ENCODE data around the gene COMMD6. TPM values are rescaled to one million over a fixed set of nuclear protein-coding genes. Genes with fewer than 3 reads are reported as not detected.
"Not testable (repeated sequence)": the region's sequence is repeated elsewhere in the genome, so short reads cannot be mapped to it uniquely, and the experiment has no call there.

Gene COMMD6
- 100 to 1,000 TPM; 250 to 303 (median 281) TPM for polyA plus RNA-seq (ENCODE audit: insufficient read depth in 1 of 5, insufficient read length in 5 of 5, low replicate concordance in 1 of 5)
- long read RNA-seq, donor 1, transcript COMMD6-210 (2 exons, 595 nt): major isoform, 40 of 400 reads
- long read RNA-seq, donor 1, partial matches to known transcripts: 42 of 400 reads
- long read RNA-seq, donor 1, other reads (novel, unspliced or antisense): 318 of 400 reads
- long read RNA-seq, donor 2, transcript COMMD6-210 (2 exons, 595 nt): major isoform, 9 of 191 reads
- long read RNA-seq, donor 2, partial matches to known transcripts: 20 of 191 reads
- long read RNA-seq, donor 2, other reads (novel, unspliced or antisense): 162 of 191 reads
- long read RNA-seq, donor 3, transcript COMMD6-210 (2 exons, 595 nt): major isoform, 22 of 264 reads
- long read RNA-seq, donor 3, partial matches to known transcripts: 226 of 264 reads
- long read RNA-seq, donor 3, other reads (novel, unspliced or antisense): 16 of 264 reads
- long read RNA-seq, donor 4, transcript COMMD6-210 (2 exons, 595 nt): major isoform, 28 of 205 reads
- long read RNA-seq, donor 4, partial matches to known transcripts: 41 of 205 reads
- long read RNA-seq, donor 4, other reads (novel, unspliced or antisense): 135 of 205 reads
- long read RNA-seq, donor 5, transcript COMMD6-210 (2 exons, 595 nt): major isoform, 30 of 795 reads
- long read RNA-seq, donor 5, partial matches to known transcripts: 369 of 795 reads
- long read RNA-seq, donor 5, other reads (novel, unspliced or antisense): 395 of 795 reads
- long read RNA-seq, donor 6, transcript COMMD6-210 (2 exons, 595 nt): major isoform, 25 of 308 reads
- long read RNA-seq, donor 6, partial matches to known transcripts: 21 of 308 reads
- long read RNA-seq, donor 6, other reads (novel, unspliced or antisense): 262 of 308 reads
- long read RNA-seq, donor 7, transcript COMMD6-210 (2 exons, 595 nt): major isoform, 18 of 319 reads
- long read RNA-seq, donor 7, partial matches to known transcripts: 70 of 319 reads
- long read RNA-seq, donor 7, other reads (novel, unspliced or antisense): 230 of 319 reads
- long read RNA-seq, donor 8, transcript COMMD6-210 (2 exons, 595 nt): major isoform, 14 of 132 reads
- long read RNA-seq, donor 8, partial matches to known transcripts: 26 of 132 reads
- long read RNA-seq, donor 8, other reads (novel, unspliced or antisense): 92 of 132 reads

DNA sequence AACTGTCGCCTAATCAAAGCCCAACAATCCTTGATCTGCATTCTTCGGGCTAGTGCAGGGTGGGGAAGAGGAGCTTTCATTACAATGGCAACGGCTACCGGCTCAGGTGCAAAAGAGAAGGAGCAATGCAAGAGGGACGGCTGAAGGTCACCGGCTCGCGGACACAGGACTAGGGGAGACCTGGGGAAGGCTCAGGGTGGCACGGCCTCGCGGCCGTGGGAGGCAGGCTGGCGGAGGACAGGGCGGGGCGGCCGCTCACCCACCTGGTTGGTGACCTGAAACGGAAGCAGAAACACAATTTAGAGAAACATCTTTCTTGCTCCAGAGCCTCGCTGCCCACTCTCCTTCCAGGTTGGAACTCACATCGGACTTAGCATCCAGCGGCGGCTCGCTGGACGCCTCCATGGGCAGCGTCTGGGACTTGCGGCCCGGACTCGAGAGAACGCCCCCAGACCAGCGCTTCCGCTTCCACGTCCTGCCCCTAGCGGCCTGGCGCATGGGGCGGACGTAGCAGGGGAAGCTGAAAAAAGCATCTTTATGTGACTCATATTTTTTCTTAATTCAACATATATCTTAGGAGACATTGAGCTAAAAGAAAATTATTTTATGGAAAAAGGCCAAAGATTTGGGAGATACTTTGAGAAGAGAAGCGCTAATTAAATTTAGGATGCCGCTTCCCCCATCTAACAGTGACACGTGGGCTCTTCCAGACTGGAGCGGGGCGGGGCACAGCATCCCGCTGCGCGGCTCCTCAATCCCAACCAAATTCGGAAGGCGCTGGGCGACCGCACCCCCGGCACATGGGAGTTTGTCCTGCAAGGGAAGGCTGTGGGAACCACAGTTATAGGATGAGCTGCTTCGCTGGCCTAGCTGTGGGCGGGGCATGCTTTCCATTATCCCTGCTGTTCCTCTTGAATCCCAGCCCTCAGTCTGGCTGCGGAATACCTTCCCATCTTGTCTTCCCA lies at the start of gene COMMD6:
Gene COMMD6 (minus strand): TSS at position 441 of the 965 bp plus-strand sequence. CDS start 36 bp downstream, at position 405.
- peak; percentile 76 to 77 for DNase-seq

DNA sequence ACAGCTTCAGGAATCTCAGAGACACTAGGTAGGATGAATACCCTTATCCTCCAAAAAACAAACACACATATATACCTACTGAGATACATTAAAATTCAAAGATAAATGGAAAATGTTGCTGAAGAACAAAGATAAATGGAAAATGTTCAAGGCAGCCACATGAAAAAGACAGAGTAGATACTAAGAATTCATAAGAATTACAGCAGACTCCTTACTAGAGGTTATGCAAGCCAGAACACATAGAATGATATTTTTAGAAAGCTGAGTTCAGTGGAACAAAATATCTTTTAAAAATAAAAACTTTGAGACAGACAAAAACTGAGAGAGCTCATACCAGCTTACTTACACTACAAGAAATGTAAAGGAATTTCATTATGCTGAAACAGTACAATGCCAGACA lies 47.5 kb upstream of the COMMD6 start:
- no peak for DNase-seq

DNA sequence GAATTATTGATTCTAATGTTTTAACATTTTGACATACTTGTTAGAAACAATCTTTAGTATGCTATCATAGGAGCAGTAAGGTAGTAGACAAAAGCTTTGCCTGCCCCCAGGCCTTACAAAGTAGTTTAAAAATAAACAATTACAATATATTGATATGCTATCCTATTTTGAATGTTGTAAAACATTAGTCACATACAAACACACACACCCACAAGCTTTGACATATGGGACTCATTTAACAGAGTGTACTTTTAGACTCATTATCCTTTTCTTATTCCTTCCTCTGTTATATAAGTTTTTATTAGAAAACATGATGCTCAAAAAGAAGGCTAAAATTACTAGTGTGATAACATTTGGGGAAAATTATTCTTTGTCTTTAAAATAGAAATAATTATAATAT lies 45.5 kb upstream of the COMMD6 start:
- DNase-seq: no peak

DNA sequence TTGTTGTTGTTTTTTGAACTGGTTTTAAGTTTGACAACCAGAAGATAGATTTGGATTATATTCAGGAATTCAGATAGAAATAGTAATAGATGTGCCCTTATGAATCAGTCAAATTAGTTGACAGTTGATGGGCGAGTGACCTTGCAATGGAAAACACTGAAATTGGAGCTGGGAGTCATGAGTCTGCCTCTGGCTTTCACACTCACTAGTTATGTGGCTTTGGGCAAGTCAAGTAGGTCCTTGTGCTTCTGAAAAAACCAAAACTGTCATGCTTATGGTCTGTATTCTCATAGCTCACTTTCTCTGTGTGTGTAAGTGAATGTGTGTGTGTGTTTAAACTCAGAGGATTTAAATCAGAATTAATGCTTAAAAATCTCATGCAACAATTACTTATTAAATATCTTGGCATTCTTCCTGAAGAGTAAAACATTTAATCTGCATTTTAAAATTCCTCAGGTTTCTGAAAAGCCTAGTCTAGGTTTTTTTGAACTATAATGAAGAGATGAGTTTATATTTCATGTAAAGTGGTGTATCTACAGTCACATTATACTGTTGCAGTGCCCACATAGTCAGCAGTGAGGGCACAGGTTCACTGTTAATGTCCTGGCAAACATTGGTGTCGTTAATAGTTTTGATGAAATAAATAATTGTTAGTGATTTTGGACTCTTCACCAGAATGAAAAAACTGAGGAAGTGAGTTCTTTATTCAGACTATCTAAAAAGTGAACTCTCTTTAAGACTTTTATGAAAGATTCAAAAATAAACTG lies 44.4 kb upstream of the COMMD6 start:
- DNase-seq: no peak

DNA sequence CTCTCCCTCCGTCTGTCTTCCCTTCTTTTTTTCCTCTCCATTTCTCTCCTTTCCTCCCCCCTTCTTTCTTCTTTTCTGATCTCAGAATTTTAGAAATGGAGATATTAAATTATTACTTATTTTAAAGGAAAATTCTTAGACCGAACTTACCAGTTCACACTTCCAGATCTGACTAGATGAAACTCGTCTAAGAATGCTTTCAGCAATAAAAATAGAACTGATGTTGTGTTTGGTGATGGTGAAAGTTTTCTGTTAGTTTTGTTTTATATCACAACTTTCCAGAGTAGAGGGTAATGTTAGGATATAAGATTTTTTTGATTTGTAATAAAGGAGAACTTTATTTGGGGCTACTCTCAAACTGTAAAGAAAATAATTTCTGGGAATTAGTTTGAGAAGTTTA lies 41.9 kb upstream of the COMMD6 start:
- DNase-seq: no peak

DNA sequence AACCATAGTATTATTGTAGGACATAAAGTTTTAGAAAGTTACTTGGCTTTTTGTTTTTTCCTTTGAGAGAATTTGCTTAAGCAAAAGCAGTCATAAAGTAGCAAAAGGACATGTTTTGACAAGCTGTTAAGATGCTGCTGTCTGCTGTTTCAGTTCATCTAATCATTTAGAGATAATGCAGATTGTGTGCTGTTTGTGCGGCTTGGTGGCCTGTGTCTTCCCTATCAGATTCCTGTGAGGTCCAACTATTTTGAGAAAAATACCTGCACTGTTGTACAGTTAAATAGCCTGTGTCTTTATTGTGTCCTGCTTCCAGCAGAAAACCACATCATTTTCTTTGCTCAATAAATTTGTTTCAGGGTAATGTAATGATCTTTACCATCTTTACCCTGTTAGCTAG lies 31.9 kb upstream of the COMMD6 start:
- DNase-seq: no peak

DNA sequence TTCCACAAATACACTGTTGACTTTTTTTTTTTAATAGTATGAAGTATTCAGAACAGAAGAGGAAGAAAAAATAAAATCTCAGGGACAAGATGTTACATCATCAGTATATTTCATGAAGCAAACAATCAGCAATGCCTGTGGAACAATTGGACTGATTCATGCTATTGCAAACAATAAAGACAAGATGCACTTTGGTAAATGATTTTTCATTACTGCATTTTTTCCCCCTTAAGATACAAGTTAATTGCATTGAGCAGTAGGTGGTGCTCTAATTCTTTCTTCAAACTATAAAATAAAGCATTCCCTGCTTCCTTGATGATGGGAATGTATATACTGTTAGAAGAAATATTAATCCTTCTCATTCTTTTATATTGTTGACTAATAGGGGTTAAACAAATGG lies 29.0 kb upstream of the COMMD6 start:
- no peak for DNase-seq

DNA sequence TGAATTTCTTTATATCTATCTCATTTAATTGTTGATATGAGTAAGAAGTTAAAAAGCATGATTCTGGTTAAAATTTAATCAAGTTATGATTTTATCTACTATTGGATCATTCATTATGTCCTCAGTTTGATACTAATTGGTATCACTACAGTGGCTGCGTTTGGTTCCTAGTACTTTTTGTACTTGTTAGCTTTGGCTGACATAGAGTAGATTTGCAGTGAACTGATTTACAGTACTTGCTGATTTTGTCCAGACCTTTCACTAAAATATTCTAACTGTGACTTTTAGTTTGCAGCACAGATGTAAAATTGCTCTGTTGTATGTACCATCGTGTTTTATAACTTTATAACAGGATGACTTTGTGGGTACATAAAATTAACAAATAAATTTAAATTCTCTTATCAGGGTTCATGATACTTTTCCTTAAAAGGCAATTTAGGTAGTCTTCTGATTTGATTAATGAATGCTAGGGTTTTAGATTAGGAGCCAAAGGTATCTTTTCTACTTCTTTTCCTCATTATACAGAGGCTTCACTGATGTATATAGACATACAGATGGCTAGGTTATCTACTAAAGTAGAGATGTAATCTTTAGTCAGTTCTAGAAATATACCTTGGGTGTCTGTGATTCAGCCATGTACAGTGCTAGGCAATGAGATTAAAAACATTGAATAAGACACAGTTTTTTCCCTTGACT lies 20.7 kb upstream of the COMMD6 start:
- no peak for DNase-seq

DNA sequence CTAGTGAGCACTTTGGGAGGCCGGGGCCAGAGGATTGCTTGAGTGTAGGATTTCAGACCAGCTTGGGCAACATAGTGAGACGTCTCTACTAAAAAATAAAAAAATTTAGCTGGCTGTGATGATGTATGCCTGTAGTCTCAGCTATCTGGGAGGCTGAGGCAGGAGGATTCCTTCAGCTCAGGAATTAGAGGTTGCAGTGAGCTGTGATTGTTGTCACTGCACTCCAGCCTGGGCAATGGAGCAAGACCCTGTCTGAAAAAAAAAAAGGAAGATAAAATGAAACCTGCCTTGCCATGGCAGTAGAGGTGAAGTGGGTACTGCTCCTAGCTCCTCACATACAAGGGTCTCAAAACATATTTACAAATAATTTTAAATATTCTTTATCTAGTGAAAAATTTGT lies 19.3 kb upstream of the COMMD6 start:
- DNase-seq: no peak

DNA sequence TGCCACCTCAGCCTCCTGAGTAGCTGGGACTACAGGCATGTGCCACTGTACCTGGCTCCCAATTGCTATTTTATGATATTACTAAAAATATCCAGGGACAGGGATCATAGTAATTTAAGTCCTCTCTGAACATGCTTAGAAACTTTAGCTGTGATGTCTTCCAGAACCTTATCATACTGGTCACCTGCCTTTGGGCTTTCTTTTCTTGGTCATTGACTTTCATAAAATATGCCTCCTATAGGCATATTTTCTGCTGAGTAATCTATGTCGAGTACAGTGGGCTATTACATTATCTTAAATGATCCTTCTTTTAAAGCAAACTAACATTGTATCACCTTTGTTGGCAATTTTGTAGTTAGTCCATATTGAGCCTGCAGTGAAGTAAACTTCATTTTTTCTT lies 18.2 kb upstream of the COMMD6 start:
- DNase-seq: no peak

DNA sequence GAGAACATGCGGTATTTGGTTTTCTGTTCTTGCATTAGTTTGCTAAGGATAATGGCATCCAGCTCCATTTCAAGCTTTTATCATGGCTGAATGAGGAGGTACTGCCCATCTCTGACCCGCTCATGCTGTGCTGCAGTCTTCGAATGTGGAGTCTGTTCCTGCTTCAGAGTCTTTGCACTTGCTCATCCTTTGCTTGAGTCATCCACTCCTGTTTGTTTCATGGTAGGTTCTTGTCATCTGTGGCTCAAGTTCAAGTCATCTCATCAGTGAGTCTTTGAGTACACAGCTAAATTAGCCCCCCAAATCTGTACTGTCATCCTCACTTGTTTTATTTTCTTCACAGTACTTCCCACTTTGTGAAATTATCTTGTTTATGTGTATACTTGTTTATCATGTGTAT lies 17.3 kb upstream of the COMMD6 start:
- no peak for DNase-seq

DNA sequence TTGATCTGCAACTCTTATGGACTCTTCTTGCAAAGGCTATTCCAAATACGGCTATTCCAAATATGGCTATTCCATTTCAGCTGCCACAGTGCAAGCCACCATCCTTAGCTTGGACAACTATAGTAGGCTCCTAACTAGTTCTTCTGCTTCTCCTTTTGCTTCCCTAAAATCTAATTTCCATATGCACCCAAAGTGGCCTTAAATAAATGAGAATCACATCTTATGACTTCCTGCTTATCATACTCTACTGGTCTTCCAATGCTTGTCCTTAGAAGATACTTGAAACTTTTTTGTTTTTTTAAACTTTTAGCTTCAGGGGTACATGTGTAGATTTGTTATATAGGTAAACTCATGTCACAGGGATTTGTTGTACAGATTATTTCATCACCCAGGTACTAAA lies 16.8 kb upstream of the COMMD6 start:
- no peak for DNase-seq

DNA sequence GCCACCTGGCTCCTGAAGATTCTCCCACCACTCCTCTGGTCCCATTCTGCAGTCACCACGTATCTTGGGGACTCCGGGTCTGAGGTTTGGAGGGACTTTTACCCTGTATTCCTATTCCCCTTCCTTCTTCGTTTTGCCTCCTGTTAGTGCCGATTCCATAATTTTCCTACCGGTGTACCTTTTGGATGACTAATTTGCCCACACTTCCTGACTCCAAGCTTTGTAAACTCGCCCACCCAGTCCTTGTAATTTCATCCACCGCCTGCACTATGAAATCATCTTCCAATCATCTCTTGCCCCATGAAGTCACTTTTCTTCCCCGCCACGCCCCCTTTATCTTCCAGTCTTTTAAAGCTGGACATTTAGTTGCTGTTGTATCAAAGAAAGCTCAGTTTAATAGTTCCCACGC lies 12.5 kb upstream of the COMMD6 start:
- peak; percentile 18 to 20 for DNase-seq

DNA sequence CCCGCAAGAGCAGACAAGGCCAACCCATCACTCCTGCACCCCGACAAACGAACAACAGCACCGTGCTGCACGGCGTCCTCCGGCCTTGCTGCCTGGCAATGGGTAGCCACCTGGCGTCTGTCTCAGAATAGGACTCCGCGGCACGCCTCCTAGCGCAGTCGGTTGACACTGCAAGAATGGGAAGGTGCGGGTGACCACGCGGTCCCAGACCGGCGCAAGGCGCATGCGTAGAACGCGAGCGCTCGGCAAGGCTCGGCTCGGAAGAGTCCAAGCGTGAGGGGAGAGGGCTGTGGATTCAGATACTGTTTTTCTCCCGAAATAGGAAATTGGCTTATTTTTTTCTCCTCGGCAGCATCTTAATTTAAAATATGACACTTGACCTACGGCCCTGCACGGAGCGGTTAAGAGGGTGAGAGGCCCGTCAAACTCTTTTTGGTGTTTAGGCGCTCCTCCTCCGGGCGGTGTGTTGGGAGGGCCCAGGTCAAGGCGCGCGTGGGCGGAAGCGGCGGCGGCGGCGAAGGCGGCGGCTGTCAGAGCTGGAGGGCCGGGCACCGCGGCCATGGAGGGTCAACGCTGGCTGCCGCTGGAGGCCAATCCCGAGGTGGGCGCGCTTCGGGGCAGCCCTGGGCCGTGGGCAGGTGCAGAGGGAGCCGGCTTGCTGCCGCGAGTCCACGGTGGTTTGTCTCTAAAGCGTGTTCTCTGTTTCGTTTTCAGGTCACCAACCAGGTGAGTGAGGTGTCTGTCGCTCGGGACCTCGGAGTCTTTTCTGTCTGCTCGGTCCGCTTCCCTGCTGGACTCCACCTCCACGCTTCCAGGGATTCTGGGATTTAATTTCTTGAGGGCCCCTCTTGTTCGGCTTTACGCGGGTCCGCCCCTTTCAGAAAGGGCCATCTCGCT lies 11.9 kb upstream of the COMMD6 start, which contains the start of gene UCHL3:
Gene UCHL3 (plus strand): TSS at position 530 of the 897 bp plus-strand sequence. CDS start 30 bp downstream, at position 560.
- DNase-seq: peak; percentile 96

DNA sequence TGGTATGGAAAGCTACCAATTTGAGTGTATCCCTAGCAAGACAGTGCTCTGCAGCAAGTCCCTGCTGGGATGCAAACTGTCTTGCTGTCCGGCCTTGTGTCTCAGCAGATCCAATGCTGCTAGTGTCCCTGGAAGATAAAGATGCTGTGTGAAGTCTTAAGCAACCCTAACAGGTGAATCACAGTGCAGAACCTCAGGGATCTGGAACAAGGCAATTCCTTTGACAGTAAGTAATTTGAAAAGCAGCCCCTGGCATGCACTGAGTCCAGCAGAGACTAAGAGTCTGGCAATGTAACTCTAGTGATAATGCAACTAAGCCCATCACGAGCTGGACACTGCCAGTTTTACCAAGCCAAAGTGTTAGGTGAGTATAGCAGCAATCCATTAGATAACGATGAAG lies 10.3 kb upstream of the COMMD6 start:
- no peak for DNase-seq

DNA sequence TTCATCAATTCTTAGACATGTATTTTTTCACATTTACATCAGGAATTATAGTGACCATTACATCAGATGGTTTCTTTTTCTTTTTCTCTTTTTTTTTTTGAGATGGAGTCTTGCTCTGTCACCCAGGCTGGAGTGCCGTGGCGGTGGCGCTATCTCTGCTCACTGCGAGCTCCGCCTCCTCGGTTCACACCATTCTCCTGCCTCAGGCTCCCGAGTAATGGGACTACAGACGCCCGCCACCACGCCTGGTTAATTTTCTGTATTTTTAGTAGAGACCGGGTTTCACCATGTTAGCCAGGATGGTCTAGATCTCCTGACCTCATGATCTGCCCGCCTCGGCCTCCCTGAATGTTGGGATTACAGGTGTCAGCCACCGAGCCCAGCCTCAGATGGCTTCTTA lies 7.7 kb upstream of the COMMD6 start:
- not testable (repeated sequence) for DNase-seq

DNA sequence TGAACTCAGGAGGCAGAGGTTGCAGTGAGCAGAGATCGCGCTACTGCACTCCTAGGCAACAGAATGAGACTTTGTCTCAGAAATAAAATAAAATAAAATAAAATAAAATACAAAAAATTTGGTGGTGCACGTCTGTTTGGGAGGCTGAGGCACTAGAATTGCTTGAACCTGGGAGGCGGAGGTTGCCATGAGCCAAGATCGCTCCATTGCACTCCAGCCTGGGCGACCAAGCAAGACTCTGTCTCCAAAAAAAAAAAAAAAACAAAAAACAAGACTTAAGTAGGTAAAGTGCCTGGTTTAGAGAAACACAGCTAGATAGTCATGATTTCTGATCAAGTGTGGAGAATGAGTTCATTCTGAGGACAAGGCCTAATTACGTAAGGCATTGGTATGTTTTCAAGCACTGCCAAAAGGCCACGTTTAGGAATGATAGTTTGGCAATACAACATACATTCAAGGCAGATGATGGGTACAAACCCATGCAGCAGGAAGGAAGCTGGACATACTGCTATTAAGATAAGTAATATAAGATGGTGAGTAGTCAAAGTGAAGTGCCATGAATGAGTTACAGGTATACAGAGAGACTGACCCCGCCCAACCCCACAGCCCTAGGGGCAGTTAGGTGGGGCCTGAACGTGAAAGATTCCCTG lies 7.2 kb upstream of the COMMD6 start:
- peak; percentile 17 to 44 for DNase-seq

DNA sequence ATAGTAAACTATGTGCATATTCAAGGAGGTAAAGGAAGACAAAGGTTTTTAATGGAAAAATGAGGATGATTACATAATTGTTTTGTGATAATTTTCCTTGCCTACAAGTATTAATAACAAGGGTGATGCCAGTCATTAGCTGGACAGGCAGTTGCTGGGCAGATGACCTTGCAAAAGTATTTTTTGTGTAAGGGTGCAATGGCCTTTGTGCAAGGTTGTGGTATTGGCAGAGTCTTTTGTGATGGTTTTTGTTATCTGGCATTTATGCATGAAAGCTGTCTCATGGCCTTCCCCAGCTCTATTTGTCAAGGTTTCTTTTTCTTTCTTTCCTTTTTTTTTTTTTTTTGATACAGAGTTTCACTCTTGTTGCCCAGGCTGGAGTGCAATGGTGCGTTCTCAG lies 4.3 kb upstream of the COMMD6 start:
- no peak for DNase-seq
